ENCODE results near the gene RBMS1.

Gene RBMS1

GRCh38 chr2:160261732-160262131 is 231.9 kb downstream of the RBMS1 start:
- H2BK15ac ChIP-seq (ENCODE audit: low read length): no peak overlapping the region
- H3K4ac ChIP-seq (ENCODE audit: low read length): no peak overlapping the region
- no peak overlapping the region for H3K9ac ChIP-seq (ENCODE audit: low read depth, low read length, poor library complexity)
- H3K23ac ChIP-seq (ENCODE audit: low read depth, low read length, poor library complexity): no peak overlapping the region
- no peaks in the 10 kb centered on the region for H3K79me1 ChIP-seq (ENCODE audit: low read depth, low read length)
- DNase-seq (ENCODE audit: low spot score): no peak
- H4K91ac ChIP-seq (ENCODE audit: low read depth, low read length, poor library complexity): no peak overlapping the region
- no peaks in the 10 kb centered on the region for H3K36me3 ChIP-seq (replicated peaks in 1 of 2; ENCODE audit: control insufficient read depth in 2 of 2, insufficient read depth in 2 of 2, low read length in 2 of 2)
- no peak overlapping the region for H3K4me3 ChIP-seq (ENCODE audit: low read length in 2 of 2)
- no peak overlapping the region for H2BK120ac ChIP-seq (ENCODE audit: low read depth, low read length)
- H3K27ac ChIP-seq (replicated peaks; ENCODE audit: low read length): no peak overlapping the region
- no peaks in the 10 kb centered on the region for H3K9me3 ChIP-seq (replicated peaks in 1 of 2; ENCODE audit: control insufficient read depth in 2 of 2, insufficient read depth in 1 of 2, low read depth in 1 of 2, low read length in 2 of 2)
- no peak overlapping the region for H2AK5ac ChIP-seq (ENCODE audit: low read depth, low read length)
- no peaks in the 10 kb centered on the region for H3K27me3 ChIP-seq (ENCODE audit: control insufficient read depth in 3 of 3, insufficient read depth in 3 of 3, low read depth in 1 of 3, low read length in 3 of 3)
- H3K18ac ChIP-seq (ENCODE audit: low read length): no peak overlapping the region
- no peak overlapping the region for H2BK12ac ChIP-seq (ENCODE audit: low read length)
- no peak overlapping the region for H2AFZ ChIP-seq (ENCODE audit: low read length)
- no CpG with 5 or more reads among the region's 2 CpGs for WGBS, 2 donors (ENCODE audit: extremely low coverage in 2 of 2, insufficient read length in 2 of 2, insufficient replicate concordance in 1 of 2)
- no peak overlapping the region for H3K14ac ChIP-seq (ENCODE audit: low read length)
- H3K4me2 ChIP-seq (ENCODE audit: insufficient read depth, low read length, poor library complexity, severe bottlenecking): no peak overlapping the region
- no peak overlapping the region for H2BK5ac ChIP-seq (ENCODE audit: low read length)
- peaks cover 0 to 1% of the 10 kb centered on the region in 2 donors for H3K4me1 ChIP-seq (ENCODE audit: control insufficient read depth in 2 of 2, insufficient read depth in 1 of 2, low read depth in 1 of 2, low read length in 2 of 2)
- no peak overlapping the region for H4K8ac ChIP-seq (ENCODE audit: low read depth, low read length)

DNA sequence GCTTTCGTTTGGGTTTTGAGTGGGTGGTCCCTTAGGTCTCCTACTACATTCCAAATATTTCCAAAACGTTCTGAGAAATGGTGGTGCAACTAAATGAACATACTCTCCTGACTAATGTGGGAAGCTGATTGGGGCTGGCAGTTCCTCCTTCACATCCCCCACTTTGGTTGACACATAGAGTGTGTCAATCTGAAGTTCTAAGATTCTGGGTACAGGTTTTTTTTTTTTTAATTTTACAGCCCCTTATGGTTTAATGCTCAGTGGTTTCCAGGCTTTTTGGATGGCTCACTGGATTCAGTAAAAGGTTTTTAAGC is 235.2 kb downstream of the RBMS1 start:
- Histone ChIP-seq H2AFZ (ENCODE audit: low read length) (peak overlapping the region; percentile 63), H3K27ac (replicated peaks; ENCODE audit: low read length) (no peak overlapping the region), H3K4me1 (ENCODE audit: control insufficient read depth in 2 of 2, insufficient read depth in 1 of 2, low read depth in 1 of 2, low read length in 2 of 2) (peaks cover 1 to 2% of the 10 kb centered on the region in 2 donors), H3K18ac (ENCODE audit: low read length) (no peak overlapping the region), H3K9ac (ENCODE audit: low read depth, low read length, poor library complexity) (no peak overlapping the region), H2BK12ac (ENCODE audit: low read length) (no peak overlapping the region), H4K91ac (ENCODE audit: low read depth, low read length, poor library complexity) (no peak overlapping the region), H3K36me3 (replicated peaks in 1 of 2; ENCODE audit: control insufficient read depth in 2 of 2, insufficient read depth in 2 of 2, low read length in 2 of 2) (no peaks in the 10 kb centered on the region), H3K14ac (ENCODE audit: low read length) (no peak overlapping the region), H4K8ac (ENCODE audit: low read depth, low read length) (no peak overlapping the region), H3K9me3 (replicated peaks in 1 of 2; ENCODE audit: control insufficient read depth in 2 of 2, insufficient read depth in 1 of 2, low read depth in 1 of 2, low read length in 2 of 2) (no peaks in the 10 kb centered on the region), H3K4ac (ENCODE audit: low read length) (no peak overlapping the region), H2BK120ac (ENCODE audit: low read depth, low read length) (no peak overlapping the region), H3K79me1 (ENCODE audit: low read depth, low read length) (no peaks in the 10 kb centered on the region), H3K4me2 (ENCODE audit: insufficient read depth, low read length, poor library complexity, severe bottlenecking) (no peak overlapping the region), H2AK5ac (ENCODE audit: low read depth, low read length) (no peak overlapping the region), H3K27me3 (ENCODE audit: control insufficient read depth in 3 of 3, insufficient read depth in 3 of 3, low read depth in 1 of 3, low read length in 3 of 3) (no peaks in the 10 kb centered on the region), H2BK5ac (ENCODE audit: low read length) (no peak overlapping the region), H3K4me3 (ENCODE audit: low read length in 2 of 2) (no peak overlapping the region), H3K23ac (ENCODE audit: low read depth, low read length, poor library complexity) (no peak overlapping the region), H2BK15ac (ENCODE audit: low read length) (no peak overlapping the region)
- no CpG with 5 or more reads among the region's 2 CpGs for WGBS, 2 donors (ENCODE audit: extremely low coverage in 2 of 2, insufficient read length in 2 of 2, insufficient replicate concordance in 1 of 2)
- DNase-seq (ENCODE audit: low spot score): no peak

DNA sequence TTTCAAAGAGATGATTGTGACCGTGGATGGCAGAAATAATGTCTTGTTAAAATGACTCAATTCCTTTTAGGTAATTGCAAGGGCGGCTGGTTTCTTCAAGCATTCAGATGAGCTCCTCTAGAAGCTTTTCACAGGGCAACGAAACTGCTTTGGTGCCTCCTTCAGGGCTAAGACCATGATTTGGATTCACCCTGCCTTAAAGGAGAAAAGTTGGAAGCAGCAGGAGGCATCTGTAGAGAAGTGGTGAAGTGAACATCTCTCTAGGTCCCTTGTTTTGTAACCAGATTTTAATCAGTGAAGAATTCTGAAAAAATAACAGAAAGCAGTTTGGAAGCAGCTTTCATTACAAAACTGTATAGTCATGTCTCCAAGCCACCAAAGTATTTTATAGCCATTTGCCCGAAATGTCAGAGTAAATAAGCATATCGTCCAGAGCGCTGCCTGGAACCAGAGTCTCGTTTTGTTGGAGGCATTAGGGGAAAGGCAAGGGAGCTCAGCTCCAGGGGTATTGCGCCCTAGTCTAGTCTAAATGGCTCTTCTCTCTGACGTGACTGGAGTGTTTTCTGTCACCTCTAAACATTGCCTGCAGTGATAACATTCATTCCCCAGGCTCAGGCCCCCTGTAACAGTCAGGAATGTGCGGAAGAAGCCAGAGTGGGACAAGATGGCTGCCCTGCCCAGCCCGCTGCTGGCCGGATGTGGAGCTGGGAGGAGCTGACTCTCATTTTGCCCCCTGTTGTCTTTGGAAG is 235.7 kb downstream of the RBMS1 start:
- H3K79me1 ChIP-seq (ENCODE audit: low read depth, low read length): no peaks in the 10 kb centered on the region
- peaks cover 1 to 2% of the 10 kb centered on the region in 2 donors for H3K4me1 ChIP-seq (ENCODE audit: control insufficient read depth in 2 of 2, insufficient read depth in 1 of 2, low read depth in 1 of 2, low read length in 2 of 2)
- H2BK12ac ChIP-seq (ENCODE audit: low read length): no peak overlapping the region
- no peak overlapping the region for H3K27ac ChIP-seq (replicated peaks; ENCODE audit: low read length)
- no peak overlapping the region for H2BK15ac ChIP-seq (ENCODE audit: low read length)
- H3K4me2 ChIP-seq (ENCODE audit: insufficient read depth, low read length, poor library complexity, severe bottlenecking): no peak overlapping the region
- no peak overlapping the region for H4K91ac ChIP-seq (ENCODE audit: low read depth, low read length, poor library complexity)
- H3K36me3 ChIP-seq (replicated peaks in 1 of 2; ENCODE audit: control insufficient read depth in 2 of 2, insufficient read depth in 2 of 2, low read length in 2 of 2): no peaks in the 10 kb centered on the region
- no peak for DNase-seq (ENCODE audit: low spot score)
- H3K9me3 ChIP-seq (replicated peaks in 1 of 2; ENCODE audit: control insufficient read depth in 2 of 2, insufficient read depth in 1 of 2, low read depth in 1 of 2, low read length in 2 of 2): no peaks in the 10 kb centered on the region
- H3K18ac ChIP-seq (ENCODE audit: low read length): no peak overlapping the region
- H3K23ac ChIP-seq (ENCODE audit: low read depth, low read length, poor library complexity): no peak overlapping the region
- no peak overlapping the region for H3K4me3 ChIP-seq (ENCODE audit: low read length in 2 of 2)
- H3K14ac ChIP-seq (ENCODE audit: low read length): no peak overlapping the region
- peak overlapping the region; percentile 63 for H2AFZ ChIP-seq (ENCODE audit: low read length)
- H3K27me3 ChIP-seq (ENCODE audit: control insufficient read depth in 3 of 3, insufficient read depth in 3 of 3, low read depth in 1 of 3, low read length in 3 of 3): no peaks in the 10 kb centered on the region
- H2AK5ac ChIP-seq (ENCODE audit: low read depth, low read length): no peak overlapping the region
- no peak overlapping the region for H3K4ac ChIP-seq (ENCODE audit: low read length)
- no peak overlapping the region for H2BK5ac ChIP-seq (ENCODE audit: low read length)
- no peak overlapping the region for H3K9ac ChIP-seq (ENCODE audit: low read depth, low read length, poor library complexity)
- no peak overlapping the region for H2BK120ac ChIP-seq (ENCODE audit: low read depth, low read length)
- no peak overlapping the region for H4K8ac ChIP-seq (ENCODE audit: low read depth, low read length)
- WGBS, 2 donors (ENCODE audit: extremely low coverage in 2 of 2, insufficient read length in 2 of 2, insufficient replicate concordance in 1 of 2): no CpG with 5 or more reads among the region's 12 CpGs

DNA sequence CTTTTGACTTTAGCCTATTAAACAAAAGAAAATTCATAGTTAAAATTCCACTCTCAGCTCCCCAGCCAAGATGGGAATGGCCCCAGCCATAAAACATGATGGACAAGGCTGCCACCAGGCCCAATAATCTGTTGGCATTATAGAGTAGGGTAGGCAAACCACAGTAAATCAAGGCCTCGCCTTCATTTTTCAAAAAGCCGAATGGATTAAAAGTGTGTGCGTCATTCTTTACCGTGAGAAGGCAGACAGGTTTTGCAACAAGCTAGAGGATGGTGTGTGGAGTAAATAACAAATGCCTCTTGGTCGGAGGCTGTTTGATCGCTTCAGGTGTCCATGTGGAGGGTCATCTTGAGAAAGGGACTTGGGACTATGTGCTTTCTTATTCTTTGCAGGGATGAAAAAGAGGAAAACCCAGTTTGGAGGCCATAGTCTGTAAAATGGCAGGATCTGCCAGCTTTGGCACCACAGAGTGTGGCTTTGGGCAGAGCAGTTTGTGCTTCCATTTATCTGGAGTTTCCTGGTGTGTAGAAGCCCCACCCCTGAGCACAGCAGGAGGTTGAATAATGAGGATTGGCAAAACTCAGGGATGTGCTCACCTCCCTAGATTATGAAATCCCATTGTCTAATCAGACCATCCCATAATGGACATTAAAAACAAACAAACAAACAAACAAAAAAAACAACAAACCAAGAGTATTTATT is 236.4 kb downstream of the RBMS1 start:
- no peaks in the 10 kb centered on the region for H3K27me3 ChIP-seq (ENCODE audit: control insufficient read depth in 3 of 3, insufficient read depth in 3 of 3, low read depth in 1 of 3, low read length in 3 of 3)
- no peak overlapping the region for H4K91ac ChIP-seq (ENCODE audit: low read depth, low read length, poor library complexity)
- no peak overlapping the region for H4K8ac ChIP-seq (ENCODE audit: low read depth, low read length)
- H3K79me1 ChIP-seq (ENCODE audit: low read depth, low read length): no peaks in the 10 kb centered on the region
- H3K4ac ChIP-seq (ENCODE audit: low read length): no peak overlapping the region
- no peaks in the 10 kb centered on the region for H3K36me3 ChIP-seq (replicated peaks in 1 of 2; ENCODE audit: control insufficient read depth in 2 of 2, insufficient read depth in 2 of 2, low read length in 2 of 2)
- no peak overlapping the region for H3K4me2 ChIP-seq (ENCODE audit: insufficient read depth, low read length, poor library complexity, severe bottlenecking)
- H2AFZ ChIP-seq (ENCODE audit: low read length): no peak overlapping the region
- H3K9ac ChIP-seq (ENCODE audit: low read depth, low read length, poor library complexity): no peak overlapping the region
- H3K4me1 ChIP-seq (ENCODE audit: control insufficient read depth in 2 of 2, insufficient read depth in 1 of 2, low read depth in 1 of 2, low read length in 2 of 2): peaks cover 1 to 2% of the 10 kb centered on the region in 2 donors
- no peak overlapping the region for H3K4me3 ChIP-seq (ENCODE audit: low read length in 2 of 2)
- H2BK5ac ChIP-seq (ENCODE audit: low read length): no peak overlapping the region
- no peak overlapping the region for H3K18ac ChIP-seq (ENCODE audit: low read length)
- no peaks in the 10 kb centered on the region for H3K9me3 ChIP-seq (replicated peaks in 1 of 2; ENCODE audit: control insufficient read depth in 2 of 2, insufficient read depth in 1 of 2, low read depth in 1 of 2, low read length in 2 of 2)
- H3K27ac ChIP-seq (replicated peaks; ENCODE audit: low read length): no peak overlapping the region
- no peak overlapping the region for H2AK5ac ChIP-seq (ENCODE audit: low read depth, low read length)
- H2BK120ac ChIP-seq (ENCODE audit: low read depth, low read length): no peak overlapping the region
- H3K23ac ChIP-seq (ENCODE audit: low read depth, low read length, poor library complexity): no peak overlapping the region
- no peak overlapping the region for H2BK12ac ChIP-seq (ENCODE audit: low read length)
- H3K14ac ChIP-seq (ENCODE audit: low read length): no peak overlapping the region
- DNase-seq (ENCODE audit: low spot score): no peak
- WGBS, 2 donors (ENCODE audit: extremely low coverage in 2 of 2, insufficient read length in 2 of 2, insufficient replicate concordance in 1 of 2): no CpG with 5 or more reads among the region's 6 CpGs
- H2BK15ac ChIP-seq (ENCODE audit: low read length): no peak overlapping the region
